H9 (cell line): ENCODE data around the gene PRKX. TPM values are rescaled to one million over a fixed set of nuclear protein-coding genes. Genes with fewer than 3 reads are reported as not detected.

ENCODE experiments used
- DNase-seq: peaks from one replicate; pipeline ENCODE4 v3.0.0-alpha.2; 2017
- H2AFZ ChIP-seq: one replicate; pipeline ENCODE4 v1.6.1; 2013; ENCODE audit warnings: mild to moderate bottlenecking, low read length, control low read depth, moderate library complexity
- H2AK5ac ChIP-seq: 2 replicates; pipeline ENCODE4 v1.6.1; 2013; ENCODE audit warnings: low read length, control low read depth, mixed read lengths; ENCODE audit not compliant: insufficient read length
- H2BK120ac ChIP-seq: one replicate; pipeline ENCODE4 v1.6.1; 2013; ENCODE audit warnings: low read depth, mild to moderate bottlenecking, low read length, control low read depth, inconsistent platforms; ENCODE audit not compliant: poor library complexity, severe bottlenecking
- H2BK12ac ChIP-seq: 2 replicates; pipeline ENCODE4 v1.6.1; 2013; ENCODE audit warnings: low read length, control low read depth, mixed read lengths, low read depth; ENCODE audit not compliant: insufficient read length
- H2BK15ac ChIP-seq: 2 replicates; pipeline ENCODE4 v1.6.1; 2013; ENCODE audit warnings: low read depth, low read length, control low read depth
- H2BK20ac ChIP-seq: one replicate; pipeline ENCODE4 v1.6.1; 2013; ENCODE audit warnings: low read depth, mild to moderate bottlenecking, low read length, control low read depth, inconsistent platforms; ENCODE audit not compliant: poor library complexity, severe bottlenecking
- H2BK5ac ChIP-seq: 2 replicates; pipeline ENCODE4 v1.6.1; 2013; ENCODE audit warnings: low read length, control low read depth, mixed read lengths; ENCODE audit not compliant: insufficient read length
- H3K14ac ChIP-seq: 2 replicates; pipeline ENCODE4 v1.6.1; 2013; ENCODE audit warnings: low read length, control low read depth; ENCODE audit not compliant: insufficient read depth
- H3K18ac ChIP-seq: 2 replicates; pipeline ENCODE4 v1.6.1; 2013; ENCODE audit warnings: low read depth, mild to moderate bottlenecking, mixed read lengths, low read length, control low read depth; ENCODE audit not compliant: insufficient read length
- H3K23ac ChIP-seq: 2 replicates; pipeline ENCODE4 v1.6.1; 2013; ENCODE audit warnings: low read length, control low read depth, mixed read lengths, low read depth; ENCODE audit not compliant: insufficient read length
- H3K23me2 ChIP-seq: 2 replicates; pipeline ENCODE4 v1.6.1; 2013; ENCODE audit warnings: low read depth, mild to moderate bottlenecking, mixed read lengths, low read length, control low read depth; ENCODE audit not compliant: insufficient read length, poor library complexity, severe bottlenecking
- H3K27ac ChIP-seq: 2 replicates; pipeline ENCODE4 v1.5.1; 2013; ENCODE audit warnings: low read length, control low read depth, mixed read lengths, low read depth; ENCODE audit not compliant: insufficient read length
- H3K27me3 ChIP-seq: 2 replicates; pipeline ENCODE4 v1.6.1; 2013; ENCODE audit warnings: low read length, control low read depth, inconsistent platforms; ENCODE audit not compliant: insufficient read depth
- H3K4ac ChIP-seq: 2 replicates; pipeline ENCODE4 v1.6.1; 2013; ENCODE audit warnings: low read depth, mild to moderate bottlenecking, control low read depth, inconsistent platforms, low read length, moderate library complexity
- H3K4me1 ChIP-seq: 2 replicates; pipeline ENCODE4 v1.6.1; 2013; ENCODE audit warnings: low read length, control low read depth, inconsistent platforms; ENCODE audit not compliant: insufficient read depth
- H3K4me2 ChIP-seq: 2 replicates; pipeline ENCODE4 v1.6.1; 2013; ENCODE audit warnings: low read length, control low read depth, mixed read lengths; ENCODE audit not compliant: insufficient read length, insufficient read depth
- H3K56ac ChIP-seq: 2 replicates; pipeline ENCODE4 v1.6.1; 2013; ENCODE audit warnings: low read depth, mild to moderate bottlenecking, mixed read lengths, low read length, control low read depth; ENCODE audit not compliant: insufficient read length
- H3K79me1 ChIP-seq: 2 replicates; pipeline ENCODE4 v1.6.1; 2013; ENCODE audit warnings: low read depth, mild to moderate bottlenecking, moderate library complexity, low read length, control low read depth, inconsistent platforms; ENCODE audit not compliant: insufficient read depth, poor library complexity, severe bottlenecking
- H3K79me2 ChIP-seq: 2 replicates; pipeline ENCODE4 v1.6.1; 2013; ENCODE audit warnings: low read length, control low read depth, inconsistent platforms; ENCODE audit not compliant: insufficient read depth
- H3K9ac ChIP-seq: 2 replicates; pipeline ENCODE4 v1.6.1; 2013; ENCODE audit warnings: low read length, control low read depth, mixed read lengths; ENCODE audit not compliant: insufficient read length; ENCODE audit errors: extremely low read depth
- H3K9me3 ChIP-seq: one replicate; pipeline ENCODE4 v1.6.1; 2013; ENCODE audit warnings: low read depth, low read length, inconsistent platforms; ENCODE audit not compliant: control insufficient read depth
- H3T11ph ChIP-seq: one replicate; pipeline ENCODE4 v1.6.1; 2013; ENCODE audit warnings: mild to moderate bottlenecking, low read length, control low read depth, inconsistent platforms
- H4K20me1 ChIP-seq: one replicate; pipeline ENCODE4 v1.6.1; 2013; ENCODE audit not compliant: control insufficient read depth, insufficient read length, insufficient read depth
- H4K5ac ChIP-seq: 2 replicates; pipeline ENCODE4 v1.6.1; 2013; ENCODE audit warnings: low read depth, mild to moderate bottlenecking, mixed read lengths, low read length, control low read depth; ENCODE audit not compliant: insufficient read length
- H4K8ac ChIP-seq: replicated peaks from 2 replicates; pipeline ENCODE4 v1.6.1; 2013; ENCODE audit warnings: low read length, control low read depth, mixed read lengths, low read depth; ENCODE audit not compliant: insufficient read length
- H4K91ac ChIP-seq: 2 replicates; pipeline ENCODE4 v1.6.1; 2013; ENCODE audit warnings: low read depth, mild to moderate bottlenecking, moderate library complexity, mixed read lengths, low read length, control low read depth; ENCODE audit not compliant: insufficient read length
- H3K27ac Mint-ChIP-seq, 3 experiments: 2 replicates in 2 of 3; 3 replicates in 1 of 3; pipeline ENCODE4 v1.8.0; 2020 to 2021; ENCODE audit warnings: mixed read lengths in 3 of 3, mild to moderate bottlenecking in 1 of 3, moderate library complexity in 1 of 3
- H3K27me3 Mint-ChIP-seq: 2 replicates; pipeline ENCODE4 v1.8.0; 2021; ENCODE audit warnings: low read depth, mild to moderate bottlenecking, moderate library complexity, mixed read lengths
- H3K36me3 Mint-ChIP-seq, 3 experiments: 2 replicates in 2 of 3; 3 replicates in 1 of 3; pipeline ENCODE4 v1.8.0; 2020 to 2021; ENCODE audit warnings: low read depth in 3 of 3, mixed read lengths in 3 of 3; ENCODE audit not compliant: insufficient read depth in 1 of 3
- H3K4me1 Mint-ChIP-seq, 2 experiments: 2 replicates each; pipeline ENCODE4 v1.8.0; 2020; ENCODE audit warnings: mixed read lengths in 2 of 2
- H3K4me3 Mint-ChIP-seq, 2 experiments: 2 replicates in 1 of 2; 3 replicates in 1 of 2; pipeline ENCODE4 v1.8.0; 2020 to 2021; ENCODE audit warnings: mild to moderate bottlenecking in 2 of 2, mixed read lengths in 2 of 2, moderate library complexity in 1 of 2
- H3K9me3 Mint-ChIP-seq, 2 experiments: 2 replicates in 1 of 2; 3 replicates in 1 of 2; pipeline ENCODE4 v1.8.0; 2020; ENCODE audit warnings: mild to moderate bottlenecking in 2 of 2, mixed read lengths in 2 of 2, moderate library complexity in 1 of 2
- CTCF ChIP-seq: fragments of 200-600 bp; sonication (generic); conservative IDR thresholded peaks from 3 replicates; pipeline ENCODE4 v1.8.0; 2021; ENCODE audit warnings: antibody characterized with exemption, mild to moderate bottlenecking
- WGBS: extraction: QIAGEN DNeasy Blood & Tissue Kit; methylation state at CpG from one replicate; pipeline ENCODE4 v1.1.7; 2013; ENCODE audit warnings: missing lambda C conversion rate, low lambda C conversion rate, mixed read lengths; ENCODE audit not compliant: insufficient read length; ENCODE audit errors: extremely low coverage; 5-methylcytosine and 5-hydroxymethylcytosine counted together
- total RNA-seq: library from RNA; stranded (reverse); gene quantifications from 2 replicates; pipeline ENCODE4 v1.2.1, GENCODE V29; 2021

Gene PRKX
- total RNA-seq, 1 experiment from 2014 or later, result 108 TPM

DNA sequence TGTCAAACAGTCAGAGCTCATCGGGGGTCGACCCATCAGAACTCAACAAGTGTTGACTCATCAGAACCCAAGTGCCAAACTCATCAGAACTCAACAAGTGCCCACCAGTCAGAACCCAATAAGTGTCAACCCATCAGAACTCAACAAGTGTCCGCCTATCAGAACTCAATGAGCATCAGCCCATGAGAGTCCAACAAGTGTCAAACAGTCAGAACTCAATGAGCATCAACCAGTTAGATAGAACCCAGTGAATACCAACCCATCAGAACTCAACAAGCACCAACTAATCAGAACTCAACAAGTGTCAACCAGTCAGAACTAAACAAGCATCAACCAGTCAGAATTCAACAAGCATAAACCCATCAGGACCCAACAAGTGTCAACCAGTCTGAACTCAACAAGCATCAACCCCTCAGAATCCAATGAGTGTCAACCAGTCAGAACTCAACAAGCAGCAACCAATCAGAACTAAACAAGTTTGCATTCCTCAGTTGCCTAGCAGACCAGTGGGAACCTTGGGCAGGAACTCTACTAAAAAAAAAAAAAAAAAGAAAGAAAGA is 115.3 kb downstream of the PRKX start:
- H3K4me1 ChIP-seq, result no peaks in the 10 kb centered on the region
- H3K56ac ChIP-seq, result no peak overlapping the region
- H3K4me3 Mint-ChIP-seq, result no peak overlapping the region
- no peak overlapping the region for H4K8ac ChIP-seq
- peaks cover 2 to 6% of the 10 kb centered on the region in 2 experiments; a peak in 2 of 5 replicates for H3K9me3 Mint-ChIP-seq
- WGBS, result no CpG with 5 or more reads among the region's 3 CpGs
- H2AK5ac ChIP-seq, result no peak overlapping the region
- H4K5ac ChIP-seq, result no peak overlapping the region
- H3K79me1 ChIP-seq, result no peaks in the 10 kb centered on the region
- H3K23ac ChIP-seq, result no peak overlapping the region
- no peak overlapping the region for H3K27ac ChIP-seq
- no peak overlapping the region for H3K14ac ChIP-seq
- no peaks in the 10 kb centered on the region for H3K27me3 Mint-ChIP-seq
- no peak for TF ChIP-seq CTCF
- no peaks in the 10 kb centered on the region for H3K79me2 ChIP-seq
- H3K23me2 ChIP-seq, result no peaks in the 10 kb centered on the region
- no peak overlapping the region for H2BK20ac ChIP-seq
- no peak overlapping the region for H3K18ac ChIP-seq
- peaks cover 3 to 11% (median 6%) of the 10 kb centered on the region in 3 experiments; a peak in 6 of 7 replicates for H3K36me3 Mint-ChIP-seq
- no peaks in the 10 kb centered on the region for H4K20me1 ChIP-seq
- no peak overlapping the region for H3K9ac ChIP-seq
- H3K4me1 Mint-ChIP-seq, result 0 out of 4 replicates have a peak, but pooled peaks cover 0 to under 1% of the 10 kb centered on the region in 2 experiments
- H2BK5ac ChIP-seq, result no peak overlapping the region
- H3K4me2 ChIP-seq, result no peak overlapping the region
- H4K91ac ChIP-seq, result no peak overlapping the region
- H3K9me3 ChIP-seq, result no peaks in the 10 kb centered on the region
- H2BK120ac ChIP-seq, result no peak overlapping the region
- no peak overlapping the region for H2AFZ ChIP-seq
- no peak overlapping the region for H2BK12ac ChIP-seq
- H3K27ac Mint-ChIP-seq, result no peak overlapping the region
- H3T11ph ChIP-seq, result no peak overlapping the region
- no peak overlapping the region for H3K4ac ChIP-seq
- no peaks in the 10 kb centered on the region for H3K27me3 ChIP-seq
- no peak for DNase-seq
- no peak overlapping the region for H2BK15ac ChIP-seq
